Measurements from ENCODE around the gene LRRC38. TPM values are rescaled to one million over a fixed set of nuclear protein-coding genes. Genes with fewer than 3 reads are reported as not detected.

The LRRC38 gene
- total RNA-seq, 1 experiment from 2014 or later, result not detected

DNA sequence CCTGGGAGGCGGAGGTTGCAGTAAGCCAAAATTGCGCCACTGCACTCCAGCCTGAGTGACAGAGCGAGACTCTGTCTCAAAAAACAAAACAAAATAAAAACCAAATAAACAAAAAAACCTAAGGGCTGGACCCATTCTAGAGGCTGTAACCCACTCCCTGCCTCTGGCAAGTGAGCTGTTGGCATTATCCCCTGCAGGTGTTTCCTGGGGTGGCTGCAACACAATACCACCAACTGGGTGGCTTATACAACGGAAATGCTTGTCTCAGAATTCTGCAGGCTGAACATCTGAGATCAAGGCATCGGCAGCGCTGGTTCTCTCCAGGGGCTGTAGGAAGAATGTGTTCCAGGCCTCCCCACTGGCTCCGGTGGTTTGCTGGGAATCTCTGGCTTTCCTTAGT, 15.2 kb downstream of the LRRC38 start:
- Histone ChIP-seq H3K9me3 (ENCODE audit: insufficient read depth, low read depth) (no peaks in the 10 kb centered on the region), H3K36me3 (ENCODE audit: low read depth) (no peaks in the 10 kb centered on the region), H3K27ac (no peak overlapping the region), H3K27me3 (ENCODE audit: insufficient read depth, low read depth) (peaks cover 59% of the 10 kb centered on the region), H3K4me3 (no peak overlapping the region), H4K20me1 (ENCODE audit: insufficient read depth) (no peaks in the 10 kb centered on the region), H2AFZ (no peak overlapping the region), H3K79me2 (ENCODE audit: low read depth) (no peaks in the 10 kb centered on the region), H3K4me2 (no peak overlapping the region), H3F3A (ENCODE audit: insufficient read depth, low read depth) (no peaks in the 10 kb centered on the region), H3K4me1 (replicated peaks; ENCODE audit: insufficient read depth) (no peaks in the 10 kb centered on the region), H3K9me2 (ENCODE audit: insufficient read depth) (no peaks in the 10 kb centered on the region)
- intact Hi-C loops (cut with micrococcal nuclease; ENCODE audit: unreplicated experiment), result no loop called here
- ChIA-PET POLR2A (ENCODE audit: unreplicated experiment) (no interaction called here), CTCF (no interaction called here)
- BruUV-seq (replicated peaks), result no TSS peak
- no peak for DNase-seq
- TF ChIP-seq, protein P1, sequence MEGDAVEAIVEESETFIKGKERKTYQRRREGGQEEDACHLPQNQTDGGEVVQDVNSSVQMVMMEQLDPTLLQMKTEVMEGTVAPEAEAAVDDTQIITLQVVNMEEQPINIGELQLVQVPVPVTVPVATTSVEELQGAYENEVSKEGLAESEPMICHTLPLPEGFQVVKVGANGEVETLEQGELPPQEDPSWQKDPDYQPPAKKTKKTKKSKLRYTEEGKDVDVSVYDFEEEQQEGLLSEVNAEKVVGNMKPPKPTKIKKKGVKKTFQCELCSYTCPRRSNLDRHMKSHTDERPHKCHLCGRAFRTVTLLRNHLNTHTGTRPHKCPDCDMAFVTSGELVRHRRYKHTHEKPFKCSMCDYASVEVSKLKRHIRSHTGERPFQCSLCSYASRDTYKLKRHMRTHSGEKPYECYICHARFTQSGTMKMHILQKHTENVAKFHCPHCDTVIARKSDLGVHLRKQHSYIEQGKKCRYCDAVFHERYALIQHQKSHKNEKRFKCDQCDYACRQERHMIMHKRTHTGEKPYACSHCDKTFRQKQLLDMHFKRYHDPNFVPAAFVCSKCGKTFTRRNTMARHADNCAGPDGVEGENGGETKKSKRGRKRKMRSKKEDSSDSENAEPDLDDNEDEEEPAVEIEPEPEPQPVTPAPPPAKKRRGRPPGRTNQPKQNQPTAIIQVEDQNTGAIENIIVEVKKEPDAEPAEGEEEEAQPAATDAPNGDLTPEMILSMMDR (conservative IDR thresholded peaks at IDR 0.05), result no peak
- no peak for TF ChIP-seq EZH2 (IDR thresholded peaks at IDR 0.05; ENCODE audit: low read depth)

DNA sequence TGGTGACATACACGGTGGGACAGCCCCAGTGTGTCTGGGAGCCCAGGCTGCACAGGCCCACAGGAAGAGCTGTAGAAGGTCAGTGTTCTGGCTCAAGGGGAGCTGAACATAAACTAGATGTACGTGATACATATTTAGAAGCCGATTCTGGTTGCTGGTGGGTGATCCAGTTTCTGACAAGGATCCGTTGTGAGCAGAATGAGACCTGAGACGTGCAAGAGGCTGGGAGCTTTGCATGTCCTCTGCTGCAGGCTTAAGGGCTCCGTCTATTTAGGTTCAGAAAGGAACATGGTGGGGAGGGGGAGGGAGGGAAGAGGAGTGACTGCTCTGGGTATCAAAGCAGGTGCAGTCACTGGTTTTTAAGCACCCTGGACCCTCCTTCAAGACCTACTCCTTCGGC, 18.6 kb downstream of the LRRC38 start:
- no peak overlapping the region for H3K27ac ChIP-seq
- no peaks in the 10 kb centered on the region for H3K79me2 ChIP-seq (ENCODE audit: low read depth)
- CTCF ChIA-PET, result no interaction called here
- TF ChIP-seq, protein P1 (conservative IDR thresholded peaks at IDR 0.05), result no peak
- TF ChIP-seq EZH2 (IDR thresholded peaks at IDR 0.05; ENCODE audit: low read depth), result no peak
- BruUV-seq (replicated peaks), result no TSS peak
- no peak overlapping the region for H3K4me3 ChIP-seq
- H4K20me1 ChIP-seq (ENCODE audit: insufficient read depth), result no peaks in the 10 kb centered on the region
- no peaks in the 10 kb centered on the region for H3K36me3 ChIP-seq (ENCODE audit: low read depth)
- no peak overlapping the region for H3K4me2 ChIP-seq
- no peaks in the 10 kb centered on the region for H3K4me1 ChIP-seq (replicated peaks; ENCODE audit: insufficient read depth)
- H3K9me3 ChIP-seq (ENCODE audit: insufficient read depth, low read depth), result no peaks in the 10 kb centered on the region
- no peaks in the 10 kb centered on the region for H3F3A ChIP-seq (ENCODE audit: insufficient read depth, low read depth)
- no peak for DNase-seq
- POLR2A ChIA-PET (ENCODE audit: unreplicated experiment), result no interaction called here
- peaks cover 44% of the 10 kb centered on the region for H3K27me3 ChIP-seq (ENCODE audit: insufficient read depth, low read depth)
- H3K9me2 ChIP-seq (ENCODE audit: insufficient read depth), result no peaks in the 10 kb centered on the region
- H2AFZ ChIP-seq, result no peak overlapping the region
- intact Hi-C loops (cut with micrococcal nuclease; ENCODE audit: unreplicated experiment), result no loop called here

DNA sequence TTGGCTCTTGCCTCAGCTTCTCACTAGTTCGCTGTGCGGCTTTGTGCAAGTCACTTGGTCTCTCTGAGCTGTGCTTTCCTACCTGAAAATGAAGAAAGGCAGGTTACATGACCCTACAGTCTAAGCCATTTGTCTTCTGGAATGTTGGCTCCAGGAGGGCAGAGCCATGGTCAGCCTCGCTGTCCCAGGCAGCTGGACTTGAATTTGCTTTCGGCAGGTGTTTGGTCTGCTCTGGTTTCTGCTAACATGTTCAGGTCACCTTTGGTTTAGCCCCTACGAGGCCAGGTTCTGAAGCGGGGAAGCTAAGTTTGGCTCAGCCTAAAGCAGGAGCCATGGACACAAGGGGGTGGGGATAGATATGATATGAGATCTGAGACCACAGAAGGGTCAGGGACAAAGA, 19.1 kb downstream of the LRRC38 start:
- no peaks in the 10 kb centered on the region for H3K79me2 ChIP-seq (ENCODE audit: low read depth)
- H4K20me1 ChIP-seq (ENCODE audit: insufficient read depth), result no peaks in the 10 kb centered on the region
- H3K4me1 ChIP-seq (replicated peaks; ENCODE audit: insufficient read depth), result no peaks in the 10 kb centered on the region
- H3K27ac ChIP-seq, result no peak overlapping the region
- ChIA-PET POLR2A (ENCODE audit: unreplicated experiment) (no interaction called here), CTCF (no interaction called here)
- H3K4me3 ChIP-seq, result no peak overlapping the region
- BruUV-seq (replicated peaks), result no TSS peak
- intact Hi-C loops (cut with micrococcal nuclease; ENCODE audit: unreplicated experiment), result no loop called here
- no peaks in the 10 kb centered on the region for H3F3A ChIP-seq (ENCODE audit: insufficient read depth, low read depth)
- DNase-seq, result no peak
- no peaks in the 10 kb centered on the region for H3K9me2 ChIP-seq (ENCODE audit: insufficient read depth)
- TF ChIP-seq, protein P1 (conservative IDR thresholded peaks at IDR 0.05), result no peak
- TF ChIP-seq EZH2 (IDR thresholded peaks at IDR 0.05; ENCODE audit: low read depth), result no peak
- no peak overlapping the region for H3K4me2 ChIP-seq
- peaks cover 41% of the 10 kb centered on the region for H3K27me3 ChIP-seq (ENCODE audit: insufficient read depth, low read depth)
- no peak overlapping the region for H2AFZ ChIP-seq
- no peaks in the 10 kb centered on the region for H3K36me3 ChIP-seq (ENCODE audit: low read depth)
- H3K9me3 ChIP-seq (ENCODE audit: insufficient read depth, low read depth), result no peaks in the 10 kb centered on the region

Measured in PC-9 (cell line).